HUDEP-2 (cell line): ENCODE data around the gene ARID3C.

ENCODE experiments used
- DNase-seq, 76 experiments: peaks; one replicate each; lab custom pipeline; 2025; ENCODE audit not compliant: unreplicated experiment in 76 of 76; lab: John Stamatoyannopoulos, UW

The ARID3C gene

GRCh38 chr9:34633166-34633565 lies 4.3 kb upstream of the ARID3C start:
- no peak for DNase-seq

- peak in 1 of 76 experiments; percentile 9 for DNase-seq
These were observed 1.7 kb upstream of the ARID3C start for GRCh38 chr9:34630402-34631154.

- DNase-seq = no peak
These were observed 584 bp upstream of the ARID3C start for GRCh38 chr9:34629491-34629808.

GRCh38 chr9:34627716-34628655 lies 880 bp downstream of the ARID3C start:
- no peak for DNase-seq

- no peak for DNase-seq
These were observed 3.7 kb downstream of the ARID3C start for GRCh38 chr9:34625186-34625486.

- DNase-seq = no peak
These were observed 4.2 kb downstream of the ARID3C start for GRCh38 chr9:34624475-34625185.

GRCh38 chr9:34623374-34624235 lies 5.3 kb downstream of the ARID3C start:
- no peak for DNase-seq

- DNase-seq = peak in 74 of 76 experiments; percentile 21 to 94 (median 87)
These were observed 8.5 kb downstream of the ARID3C start, which contains the start of gene DCTN3 for GRCh38 chr9:34620061-34620994. TSS of gene DCTN3 (minus strand) at chr9:34620495. CDS start at chr9:34620464, 31 bp downstream.

GRCh38 chr9:34615132-34615531 lies 13.7 kb downstream of the ARID3C start:
- no peak for DNase-seq

- DNase-seq = peak in 66 of 76 experiments; percentile 20 to 83 (median 52)
These were observed 16.0 kb downstream of the ARID3C start for GRCh38 chr9:34612788-34613390.

GRCh38 chr9:34611811-34612787 lies 16.8 kb downstream of the ARID3C start, which contains the start of gene RPP25L:
TSS of gene RPP25L (minus strand) at chr9:34612097. CDS start at chr9:34611296, 801 bp downstream.
- DNase-seq = peak in 72 of 76 experiments; percentile 10 to 85 (median 66)

GRCh38 chr9:34611251-34611810 lies 17.5 kb downstream of the ARID3C start:
- no peak for DNase-seq

GRCh38 chr9:34610434-34611206 lies 18.2 kb downstream of the ARID3C start:
- DNase-seq = peak in 2 of 76 experiments; percentile 3 to 14

GRCh38 chr9:34607331-34607730 lies 21.5 kb downstream of the ARID3C start:
- DNase-seq = no peak

GRCh38 chr9:34606905-34607304 lies 22.0 kb downstream of the ARID3C start:
- DNase-seq = no peak

GRCh38 chr9:34606190-34606589 lies 22.7 kb downstream of the ARID3C start:
- no peak for DNase-seq
